Activated CD4-positive, alpha-beta T cell treated with anti-CD3 and anti-CD28 coated beads, Interleukin-2, amount 10 ng/mL, durations not matched to agents 7 days and 5 days (primary cell): Measurements from ENCODE around the gene CD80. TPM values are rescaled to one million over a fixed set of nuclear protein-coding genes. Genes with fewer than 3 reads are reported as not detected.
"Not testable (repeated sequence)": the region's sequence is repeated elsewhere in the genome, so short reads cannot be mapped to it uniquely, and the experiment has no call there.

Experiments
- CTCF ChIA-PET: fragments of 350-600 bp; sonication (Branson Sonifier 250); formaldehyde crosslinking; loops from one replicate; lab custom pipeline; 2021; ENCODE audit warnings: antibody characterized with exemption; lab: Charles Lee
- POLR2A ChIA-PET: fragments of 350-600 bp; sonication (Branson Sonifier 250); formaldehyde crosslinking; loops from one replicate; lab custom pipeline; 2021; ENCODE audit warnings: antibody characterized with exemption; lab: Charles Lee
- DNase-seq: peaks from one replicate; pipeline ENCODE4 v3.0.0-alpha.2; 2020
- H3K27ac Mint-ChIP-seq: one replicate; pipeline ENCODE4 v1.8.0; 2021; ENCODE audit warnings: mild to moderate bottlenecking, moderate library complexity, mixed read lengths
- H3K27me3 Mint-ChIP-seq: one replicate; pipeline ENCODE4 v1.8.0; 2021; ENCODE audit warnings: mixed read lengths
- H3K36me3 Mint-ChIP-seq: one replicate; pipeline ENCODE4 v1.8.0; 2021; ENCODE audit warnings: low read depth, mixed read lengths
- H3K4me1 Mint-ChIP-seq: one replicate; pipeline ENCODE4 v1.8.0; 2021; ENCODE audit warnings: mixed read lengths
- H3K4me3 Mint-ChIP-seq: one replicate; pipeline ENCODE4 v1.8.0; 2021; ENCODE audit warnings: mild to moderate bottlenecking, moderate library complexity, mixed read lengths
- H3K9me3 Mint-ChIP-seq: one replicate; pipeline ENCODE4 v1.8.0; 2021; ENCODE audit warnings: mixed read lengths
- total RNA-seq, 2 experiments: library from RNA; stranded (reverse); gene quantifications; one replicate each; pipeline ENCODE4 v1.2.3, GENCODE V29; 2021

The CD80 gene
- total RNA-seq, 2 experiments from 2014 or later, result 7.2 to 7.4 TPM

- Mint-ChIP-seq H3K4me3 (no peak overlapping the region), H3K36me3 (peaks cover 9% of the 10 kb centered on the region), H3K27ac (no peak overlapping the region), H3K4me1 (peaks cover 51% of the 10 kb centered on the region), H3K9me3 (no peaks in the 10 kb centered on the region), H3K27me3 (no peaks in the 10 kb centered on the region)
- ChIA-PET CTCF (interaction anchor here (0.5 kb wide), 1 partner anchor 74 kb away, joined by 3 read pairs; no protein-coding TSS in a partner anchor), POLR2A (no interaction called here)
- no peak for DNase-seq
These were observed 4.1 kb downstream of the CD80 start for GRCh38 chr3:119555309-119555735.

GRCh38 chr3:119553823-119554415, 5.5 kb downstream of the CD80 start:
- Mint-ChIP-seq H3K27ac (no peak overlapping the region), H3K27me3 (no peaks in the 10 kb centered on the region), H3K4me3 (no peak overlapping the region), H3K36me3 (peaks cover 9% of the 10 kb centered on the region), H3K4me1 (peaks cover 41% of the 10 kb centered on the region), H3K9me3 (no peaks in the 10 kb centered on the region)
- CTCF ChIA-PET, result interaction anchor here (1.3 kb wide), 1 partner anchor 313 kb away, joined by 3 read pairs; the partner anchor contains the start of gene B4GALT4
- no peak for DNase-seq
- POLR2A ChIA-PET, result no interaction called here

DNA sequence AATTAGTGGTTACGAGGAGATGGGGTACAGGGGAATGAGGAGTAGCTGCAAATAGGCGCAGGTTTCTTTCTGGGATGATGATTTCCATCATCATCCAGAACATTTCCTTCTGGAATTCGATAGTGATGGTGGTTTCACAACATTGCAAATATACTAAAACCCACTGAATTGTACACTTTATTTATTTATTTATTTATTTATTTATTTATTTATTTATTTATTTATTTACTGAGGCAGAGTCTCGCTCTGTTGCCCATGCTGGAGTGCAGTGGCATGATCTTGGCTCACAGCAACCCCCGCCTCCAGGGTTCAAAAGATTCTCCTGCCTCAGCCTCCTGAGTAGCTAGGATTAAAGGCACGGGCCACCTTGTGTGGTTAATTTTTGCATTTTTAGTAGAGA, 6.5 kb downstream of the CD80 start:
- H3K36me3 Mint-ChIP-seq, POLR2A ChIA-PET: not testable (repeated sequence)
- CTCF ChIA-PET, result interaction anchor here (1.3 kb wide), 1 partner anchor 312 kb away, joined by 3 read pairs; the partner anchor contains the start of gene B4GALT4

DNA sequence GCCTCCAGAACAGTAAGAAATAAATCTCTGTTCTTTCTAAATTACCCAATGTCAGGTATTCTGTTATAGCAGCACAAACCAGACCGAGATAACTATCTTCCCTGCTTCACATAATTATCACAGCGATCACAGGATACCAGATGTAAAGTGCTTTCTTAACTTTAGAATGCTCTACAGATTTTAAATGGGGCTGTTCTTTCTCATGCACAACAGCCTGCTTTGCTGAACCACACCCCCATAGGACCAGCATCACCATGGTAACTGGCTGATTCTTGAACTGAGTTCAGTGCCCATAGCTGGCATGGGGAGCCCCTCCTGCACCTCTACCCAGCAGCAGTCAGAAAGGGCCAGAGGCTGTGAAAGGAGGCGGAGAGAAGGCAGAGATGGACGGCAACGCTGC, 7.8 kb downstream of the CD80 start:
- Mint-ChIP-seq H3K27me3 (no peaks in the 10 kb centered on the region), H3K9me3 (no peaks in the 10 kb centered on the region), H3K4me1 (peaks cover 25% of the 10 kb centered on the region), H3K36me3 (no peaks in the 10 kb centered on the region), H3K27ac (no peak overlapping the region), H3K4me3 (no peak overlapping the region)
- ChIA-PET POLR2A (no interaction called here), CTCF (interaction anchor here (1.2 kb wide), 1 partner anchor 30 kb away, joined by 3 read pairs; no protein-coding TSS in a partner anchor)
- DNase-seq, result no peak

More for the DNA sequence above, 6.5 kb downstream of the CD80 start:
- not testable (repeated sequence) for H3K4me3 Mint-ChIP-seq, H3K27ac Mint-ChIP-seq, H3K27me3 Mint-ChIP-seq, DNase-seq, H3K9me3 Mint-ChIP-seq
- H3K4me1 Mint-ChIP-seq, result peaks cover 37% of the 10 kb centered on the region

GRCh38 chr3:119550192-119550910, 9.1 kb downstream of the CD80 start:
- Mint-ChIP-seq H3K27me3 (no peaks in the 10 kb centered on the region), H3K4me1 (peaks cover 13% of the 10 kb centered on the region), H3K4me3 (no peak overlapping the region), H3K27ac (no peak overlapping the region), H3K36me3 (no peaks in the 10 kb centered on the region), H3K9me3 (no peaks in the 10 kb centered on the region)
- ChIA-PET POLR2A (no interaction called here), CTCF (interaction anchor here (1.3 to 1.6 kb wide), 2 partner anchors 25 to 131 kb away, joined by 3 to 4 read pairs; no protein-coding TSS in a partner anchor)
- DNase-seq, result no peak

DNA sequence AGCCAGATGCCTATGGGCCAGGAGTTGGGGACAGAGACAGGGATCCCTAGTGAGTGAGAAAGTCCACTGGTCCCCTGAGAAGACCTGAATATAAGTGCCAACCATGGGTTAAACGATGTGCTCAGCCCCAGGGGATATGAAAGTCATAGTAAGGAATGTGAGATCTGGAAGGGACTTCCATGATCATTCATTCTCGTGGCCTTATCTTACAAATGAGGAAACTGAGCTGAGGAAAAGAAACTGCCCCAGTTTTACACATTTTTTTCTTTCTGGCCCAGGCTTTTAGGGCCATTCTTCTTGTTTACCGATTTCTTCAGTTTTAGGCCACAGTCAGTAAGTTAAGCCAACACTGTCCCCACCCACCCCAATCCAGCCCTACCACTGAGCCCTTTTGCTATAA, 11.1 kb downstream of the CD80 start:
- CTCF ChIA-PET, result interaction anchor here (0.6 to 0.7 kb wide), 2 partner anchors 20 to 365 kb away, joined by 3 to 5 read pairs; no protein-coding TSS in a partner anchor
- no peak for DNase-seq
- Mint-ChIP-seq H3K4me1 (peaks cover 6% of the 10 kb centered on the region), H3K27ac (no peak overlapping the region), H3K27me3 (no peaks in the 10 kb centered on the region), H3K9me3 (no peaks in the 10 kb centered on the region), H3K4me3 (no peak overlapping the region), H3K36me3 (peaks cover 1% of the 10 kb centered on the region)
- POLR2A ChIA-PET, result no interaction called here

DNA sequence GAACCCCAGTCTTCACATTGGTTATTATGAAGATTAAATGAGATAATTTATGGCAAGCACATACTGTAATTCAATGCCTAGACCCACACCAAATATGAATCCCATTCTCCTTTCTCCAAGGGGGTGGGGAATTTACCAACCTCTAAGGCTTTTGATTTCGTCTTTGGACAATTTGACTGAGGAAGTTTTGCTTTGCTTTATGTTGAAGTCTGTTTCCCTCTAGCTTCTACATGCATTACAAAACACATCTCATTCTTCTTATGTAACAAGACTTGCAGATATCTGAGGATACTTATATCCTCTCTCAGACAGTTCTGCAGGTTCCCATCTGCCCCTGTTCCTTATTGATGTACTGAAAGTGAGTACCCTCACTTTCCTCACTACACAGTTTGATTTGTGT, 12.2 kb downstream of the CD80 start:
- peaks cover 6% of the 10 kb centered on the region for H3K36me3 Mint-ChIP-seq
- peaks cover 4% of the 10 kb centered on the region for H3K4me1 Mint-ChIP-seq

DNA sequence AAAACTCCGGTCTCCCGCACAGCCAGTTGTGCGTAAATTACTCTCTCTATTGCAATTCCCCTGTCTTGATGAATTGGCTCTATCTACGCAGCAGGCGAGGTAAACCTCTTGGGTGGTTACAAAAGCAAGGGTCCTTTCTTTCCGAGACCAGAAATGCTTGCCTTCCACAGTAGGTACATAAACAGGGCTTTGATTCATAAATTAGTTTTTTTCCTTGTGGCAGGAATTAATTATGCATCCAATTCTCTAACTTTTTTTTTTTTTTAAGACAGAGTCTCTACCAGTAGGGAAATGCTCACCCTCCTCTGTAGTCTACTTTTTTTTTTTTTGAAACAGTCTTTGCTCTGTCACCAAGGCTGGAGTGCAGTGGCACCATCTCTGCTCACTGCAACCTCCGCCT, 16.3 kb downstream of the CD80 start:
- Mint-ChIP-seq H3K27ac (no peak overlapping the region), H3K9me3 (no peaks in the 10 kb centered on the region), H3K4me1 (no peaks in the 10 kb centered on the region), H3K27me3 (peaks cover 9% of the 10 kb centered on the region), H3K4me3 (no peak overlapping the region), H3K36me3 (peaks cover 8% of the 10 kb centered on the region)
- no peak for DNase-seq
- ChIA-PET CTCF (interaction anchor here (0.6 to 1.3 kb wide), 3 partner anchors 16 to 412 kb away, joined by 3 read pairs; no protein-coding TSS in a partner anchor), POLR2A (no interaction called here)

More for the DNA sequence above, 12.2 kb downstream of the CD80 start:
- Mint-ChIP-seq H3K27ac (no peak overlapping the region), H3K4me3 (no peak overlapping the region), H3K9me3 (no peaks in the 10 kb centered on the region), H3K27me3 (peaks cover 5% of the 10 kb centered on the region)
- ChIA-PET POLR2A (no interaction called here), CTCF (no interaction called here)
- no peak for DNase-seq

DNA sequence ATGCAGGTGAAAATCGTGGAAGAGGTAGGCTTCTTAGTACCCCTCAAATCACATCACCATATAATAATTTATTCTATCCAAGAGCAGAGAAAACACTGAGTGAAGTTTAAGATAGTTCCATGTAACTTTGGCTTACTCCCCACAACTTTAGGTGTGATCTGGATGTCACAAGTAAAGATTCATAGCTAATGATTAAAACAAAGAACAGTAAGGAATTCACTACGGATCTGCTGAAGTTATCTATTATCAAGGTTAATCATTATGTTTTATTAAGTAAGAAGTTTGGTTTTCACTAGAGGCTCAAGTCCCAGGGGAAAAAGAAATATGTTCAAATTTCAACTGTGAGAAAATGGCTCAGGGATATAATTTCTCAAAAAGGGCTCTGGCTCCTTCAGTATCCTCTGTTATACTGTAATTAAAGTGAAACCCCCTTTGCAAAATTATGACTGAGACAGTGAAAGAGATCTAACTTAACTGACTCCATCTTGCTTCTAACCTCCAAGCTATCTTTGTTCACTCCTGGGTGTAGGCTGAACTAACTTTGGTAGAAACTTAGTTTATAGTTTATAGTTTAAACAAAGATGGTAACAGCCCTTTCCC, 17.1 kb downstream of the CD80 start:
- ChIA-PET POLR2A (no interaction called here), CTCF (interaction anchor here (1.3 kb wide), 1 partner anchor 43 kb away, joined by 3 read pairs; no protein-coding TSS in a partner anchor)
- Mint-ChIP-seq H3K4me1 (no peaks in the 10 kb centered on the region), H3K36me3 (peaks cover 8% of the 10 kb centered on the region), H3K4me3 (no peak overlapping the region), H3K27me3 (peaks cover 9% of the 10 kb centered on the region), H3K9me3 (no peaks in the 10 kb centered on the region), H3K27ac (no peak overlapping the region)
- DNase-seq, result no peak

GRCh38 chr3:119541547-119541946, 17.9 kb downstream of the CD80 start:
- no peak for DNase-seq
- CTCF ChIA-PET, result no interaction called here
- Mint-ChIP-seq H3K27ac (no peak overlapping the region), H3K27me3 (peaks cover 9% of the 10 kb centered on the region), H3K4me1 (no peaks in the 10 kb centered on the region), H3K9me3 (no peaks in the 10 kb centered on the region), H3K4me3 (no peak overlapping the region), H3K36me3 (peaks cover 8% of the 10 kb centered on the region)
- POLR2A ChIA-PET, result no interaction called here

DNA sequence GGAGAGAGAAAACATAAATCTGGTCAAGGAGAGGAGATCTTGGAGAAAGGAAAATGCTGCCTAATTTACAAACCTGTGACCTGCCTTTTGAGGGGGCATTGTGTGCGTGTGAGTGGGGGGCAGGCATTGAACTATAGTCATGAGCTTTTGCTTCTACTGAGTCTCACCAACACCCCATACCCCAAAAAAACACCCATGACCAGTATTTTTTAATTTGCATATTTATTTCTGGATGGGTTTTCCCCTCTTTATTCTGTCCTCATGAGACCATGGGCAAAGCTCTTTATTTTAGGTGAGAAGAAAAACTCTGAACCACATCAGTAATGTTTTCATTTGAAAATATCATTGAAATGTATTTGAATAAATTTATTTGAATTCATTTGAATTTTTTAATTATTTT, 20.6 kb downstream of the CD80 start:
- ChIA-PET POLR2A (no interaction called here), CTCF (interaction anchor here (1.8 kb wide), 1 partner anchor 9 kb away, joined by 4 read pairs; no protein-coding TSS in a partner anchor)
- Mint-ChIP-seq H3K27ac (no peak overlapping the region), H3K27me3 (peaks cover 9% of the 10 kb centered on the region), H3K4me3 (no peak overlapping the region), H3K4me1 (no peaks in the 10 kb centered on the region), H3K36me3 (peaks cover 7% of the 10 kb centered on the region), H3K9me3 (no peaks in the 10 kb centered on the region)
- DNase-seq, result no peak

DNA sequence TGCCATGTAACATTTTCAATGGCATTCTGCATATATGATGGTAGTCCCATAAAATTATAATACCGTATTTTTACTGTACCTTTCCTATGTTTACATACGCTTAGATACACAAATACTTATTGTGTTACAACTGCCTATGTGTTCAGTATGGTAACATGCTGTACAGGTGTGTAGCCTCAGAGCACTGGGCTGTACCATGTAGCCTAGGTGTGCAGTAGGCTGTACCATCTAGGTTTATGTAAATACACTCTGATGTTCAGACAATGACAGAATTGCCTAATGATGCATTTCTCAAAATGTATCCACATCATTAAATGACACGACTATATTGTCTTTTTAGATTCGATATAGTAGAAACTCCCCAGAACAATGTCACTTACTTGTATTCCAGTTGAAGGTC, 22.7 kb downstream of the CD80 start:
- H3K4me3 Mint-ChIP-seq, result no peak overlapping the region
- no peak overlapping the region for H3K27ac Mint-ChIP-seq
- DNase-seq, result no peak
- H3K27me3 Mint-ChIP-seq, result peaks cover 3% of the 10 kb centered on the region
- ChIA-PET POLR2A (no interaction called here), CTCF (no interaction called here)
- no peaks in the 10 kb centered on the region for H3K4me1 Mint-ChIP-seq
- peaks cover 5% of the 10 kb centered on the region for H3K36me3 Mint-ChIP-seq
- no peaks in the 10 kb centered on the region for H3K9me3 Mint-ChIP-seq

GRCh38 chr3:119534296-119534695, 25.1 kb downstream of the CD80 start:
- ChIA-PET POLR2A (no interaction called here), CTCF (interaction anchor here (0.6 to 0.7 kb wide), 2 partner anchors 207 to 257 kb away, joined by 3 read pairs; no protein-coding TSS in a partner anchor)
- peaks cover 4% of the 10 kb centered on the region for H3K36me3 Mint-ChIP-seq

More at GRCh38 chr3:119534296-119534695, 25.1 kb downstream of the CD80 start:
- no peak overlapping the region for H3K4me3 Mint-ChIP-seq
- DNase-seq, result no peak
- H3K9me3 Mint-ChIP-seq, result no peaks in the 10 kb centered on the region
- no peaks in the 10 kb centered on the region for H3K4me1 Mint-ChIP-seq
- H3K27me3 Mint-ChIP-seq, result no peaks in the 10 kb centered on the region
- H3K27ac Mint-ChIP-seq, result no peak overlapping the region
